GM21447 (cell line): ENCODE data around the gene TP53BP2.
A peak's percentile ranks its signal among the peaks of the same experiment; 100 is the strongest.

ENCODE experiments used
- ATAC-seq: cut with Tn5 transposase; IDR thresholded peaks from one replicate; pipeline ENCODE4 v1.9.1; 2021; ENCODE audit not compliant: unreplicated experiment

Gene TP53BP2

DNA sequence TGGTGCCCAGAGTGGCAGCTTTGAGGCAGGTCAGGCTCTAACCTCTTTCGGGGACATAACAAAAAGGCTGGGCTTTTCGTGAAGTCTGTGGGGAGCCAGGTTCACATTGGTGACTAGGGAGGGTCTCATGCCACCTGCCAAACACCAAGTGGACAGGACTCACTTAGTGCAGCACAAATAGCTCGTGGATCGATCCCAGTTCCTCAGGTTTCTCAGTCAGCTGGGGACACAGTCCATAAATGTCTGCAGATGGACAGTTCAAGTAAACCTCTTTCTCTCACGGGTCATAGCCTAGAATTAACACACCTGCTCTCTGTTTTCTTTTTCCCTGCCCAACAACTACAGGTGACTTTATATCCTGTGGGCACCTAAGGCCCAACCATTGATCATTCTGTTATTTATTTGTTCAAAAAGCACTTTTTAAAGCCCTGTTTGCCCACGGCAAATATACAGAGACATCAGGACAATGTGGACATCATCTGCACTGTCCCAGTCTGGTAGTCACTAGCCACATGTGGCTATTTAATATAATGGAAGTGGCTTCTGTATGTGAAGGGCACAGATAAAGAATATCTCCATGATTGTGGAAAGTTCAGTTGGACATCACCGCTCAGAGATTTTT, 79.9 kb downstream of the TP53BP2 start:
- ATAC-seq: no peak

DNA sequence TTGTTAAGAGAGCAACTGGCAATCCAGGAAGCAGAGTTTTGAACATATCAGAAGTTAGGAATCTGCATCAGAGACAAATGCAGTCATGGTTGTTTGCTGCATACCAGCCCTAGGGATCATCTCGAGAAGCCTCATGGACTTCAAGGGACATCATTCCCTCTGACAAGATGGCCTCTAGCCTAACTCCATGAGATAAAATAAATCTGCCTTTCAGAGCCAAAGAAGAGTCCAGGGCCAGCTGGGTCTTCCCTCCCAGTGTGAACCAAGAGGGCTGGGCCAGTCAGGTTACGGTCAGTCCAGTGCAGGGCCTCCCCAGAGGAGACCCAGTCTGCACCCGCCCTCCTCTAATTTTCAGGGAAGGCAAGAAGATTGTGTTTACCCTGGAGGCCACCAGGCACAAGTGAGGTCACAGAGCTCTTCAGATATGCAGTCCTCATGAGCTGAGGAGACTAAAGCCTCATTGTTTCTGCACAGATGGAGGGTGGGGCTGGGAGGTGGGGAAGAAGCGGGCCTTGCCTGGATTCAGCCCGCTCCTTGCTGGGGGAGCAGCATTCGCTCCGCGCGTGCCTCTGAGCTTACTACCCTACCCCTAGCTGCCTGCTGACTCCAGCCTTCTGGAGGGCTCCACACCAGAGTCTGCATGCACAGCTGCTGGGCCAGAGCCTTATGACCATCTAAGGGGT, 80.6 kb downstream of the TP53BP2 start:
- ATAC-seq: no peak

DNA sequence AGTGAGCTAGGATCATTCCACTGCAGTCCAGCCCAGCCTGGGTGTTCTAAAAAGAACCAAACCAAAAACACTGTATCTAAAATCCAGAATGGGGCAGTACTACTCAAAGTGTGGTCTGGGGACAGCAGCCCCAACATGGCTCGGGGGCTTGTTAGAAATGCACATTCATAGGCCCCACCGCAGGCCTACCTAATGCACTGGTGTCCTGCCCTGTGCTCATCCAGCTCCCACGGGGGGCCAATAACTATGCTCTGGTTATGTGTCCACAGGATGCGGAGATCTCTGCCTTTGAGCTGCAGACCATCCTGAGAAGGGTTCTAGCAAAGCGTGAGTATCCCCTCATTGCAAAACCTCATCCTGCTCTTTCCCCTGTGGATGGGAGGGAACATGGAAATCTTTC, 81.9 kb downstream of the TP53BP2 start:
- ATAC-seq: no peak

DNA sequence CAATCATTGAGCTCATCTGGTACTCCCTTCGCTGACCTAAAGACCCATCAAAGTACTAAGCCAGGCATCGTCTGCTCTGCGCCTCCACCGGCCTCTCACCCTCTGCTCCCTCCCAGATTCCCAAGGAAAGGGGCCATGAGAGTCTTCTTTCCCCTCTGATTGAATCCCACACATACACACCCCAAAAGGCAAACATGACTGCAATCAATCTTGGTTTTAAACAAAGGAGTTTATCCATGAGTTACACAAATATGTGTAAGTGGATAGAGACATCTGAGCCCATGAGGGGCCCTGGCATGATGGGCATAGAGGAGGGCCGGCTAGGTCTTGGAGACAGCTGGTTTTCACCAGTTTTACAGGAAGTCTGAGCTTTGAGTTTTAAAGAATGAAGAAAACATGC, 82.5 kb downstream of the TP53BP2 start:
- ATAC-seq: no peak

DNA sequence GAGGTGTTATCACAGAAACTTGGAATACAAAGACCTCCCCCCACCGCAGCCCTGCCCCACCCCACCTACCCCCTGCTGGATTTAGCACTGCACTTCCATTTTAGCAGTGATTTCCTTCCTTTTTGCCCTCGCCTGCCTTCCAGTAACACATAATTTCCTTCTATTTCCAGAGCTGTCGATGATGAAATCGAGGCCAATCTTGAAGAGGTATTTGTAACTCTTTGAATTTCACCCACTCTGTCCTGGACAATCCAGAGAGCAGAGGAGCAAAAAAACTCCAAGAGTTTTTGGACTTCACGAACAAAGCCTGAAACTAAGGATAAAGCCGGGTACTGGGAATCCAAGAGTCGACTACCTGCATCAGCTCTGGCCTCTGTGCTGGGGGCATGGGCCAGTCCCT, 84.3 kb downstream of the TP53BP2 start:
- ATAC-seq: no peak

DNA sequence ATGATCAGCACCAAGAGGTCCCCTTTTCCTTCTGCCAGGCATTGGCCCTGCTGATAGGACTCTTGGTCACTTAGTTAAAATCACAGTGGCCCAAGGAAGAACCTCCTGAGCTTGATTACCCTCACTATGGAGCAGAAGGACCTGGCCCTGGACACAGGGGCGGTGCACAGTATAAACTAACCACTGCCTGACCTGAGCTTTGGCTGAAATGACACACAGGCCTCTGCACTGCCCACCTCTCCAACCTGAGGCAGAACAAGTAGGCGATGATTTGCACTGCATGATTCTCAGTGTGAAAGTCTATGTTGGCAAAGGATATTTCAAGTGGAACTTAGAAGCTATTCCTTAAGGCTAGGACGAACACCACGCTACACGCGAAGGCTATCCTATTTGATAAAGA, 84.9 kb downstream of the TP53BP2 start:
- ATAC-seq: no peak

DNA sequence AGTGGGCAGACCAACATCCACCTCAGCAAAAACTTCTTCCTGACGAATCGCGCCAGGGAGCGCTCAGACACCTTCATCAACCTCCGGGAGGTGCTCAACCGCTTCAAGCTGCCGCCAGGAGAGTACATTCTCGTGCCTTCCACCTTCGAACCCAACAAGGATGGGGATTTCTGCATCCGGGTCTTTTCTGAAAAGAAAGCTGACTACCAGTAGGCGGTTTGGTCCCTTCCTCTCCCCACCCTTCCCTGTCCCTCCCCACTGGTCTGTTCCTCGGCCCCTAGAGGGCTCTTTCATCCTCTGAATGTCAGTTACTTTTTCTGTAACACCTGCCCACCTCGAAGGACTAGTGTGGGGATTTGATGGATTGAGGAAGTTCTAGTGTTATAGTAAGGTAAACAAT, 86.5 kb downstream of the TP53BP2 start:
- ATAC-seq: no peak

DNA sequence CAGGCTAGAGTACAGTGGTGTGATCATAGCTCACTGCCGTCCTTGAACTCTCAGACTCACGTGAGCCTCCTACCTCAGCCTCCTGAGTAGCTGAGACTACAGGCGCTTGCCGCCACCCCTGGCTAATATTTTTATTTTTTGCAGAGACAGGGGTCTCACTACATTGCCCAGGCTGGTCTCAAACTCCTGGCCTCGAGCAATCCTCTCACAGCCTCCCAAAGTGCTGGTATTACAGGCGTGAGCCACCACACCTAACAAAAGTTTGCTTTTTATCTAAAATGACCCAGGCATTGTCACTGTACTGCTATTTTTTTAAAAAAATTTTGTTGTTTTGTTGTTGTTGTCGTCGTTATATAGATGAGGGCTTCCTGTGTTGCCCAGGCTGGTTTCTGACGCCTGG, 87.0 kb downstream of the TP53BP2 start:
- ATAC-seq: no peak

DNA sequence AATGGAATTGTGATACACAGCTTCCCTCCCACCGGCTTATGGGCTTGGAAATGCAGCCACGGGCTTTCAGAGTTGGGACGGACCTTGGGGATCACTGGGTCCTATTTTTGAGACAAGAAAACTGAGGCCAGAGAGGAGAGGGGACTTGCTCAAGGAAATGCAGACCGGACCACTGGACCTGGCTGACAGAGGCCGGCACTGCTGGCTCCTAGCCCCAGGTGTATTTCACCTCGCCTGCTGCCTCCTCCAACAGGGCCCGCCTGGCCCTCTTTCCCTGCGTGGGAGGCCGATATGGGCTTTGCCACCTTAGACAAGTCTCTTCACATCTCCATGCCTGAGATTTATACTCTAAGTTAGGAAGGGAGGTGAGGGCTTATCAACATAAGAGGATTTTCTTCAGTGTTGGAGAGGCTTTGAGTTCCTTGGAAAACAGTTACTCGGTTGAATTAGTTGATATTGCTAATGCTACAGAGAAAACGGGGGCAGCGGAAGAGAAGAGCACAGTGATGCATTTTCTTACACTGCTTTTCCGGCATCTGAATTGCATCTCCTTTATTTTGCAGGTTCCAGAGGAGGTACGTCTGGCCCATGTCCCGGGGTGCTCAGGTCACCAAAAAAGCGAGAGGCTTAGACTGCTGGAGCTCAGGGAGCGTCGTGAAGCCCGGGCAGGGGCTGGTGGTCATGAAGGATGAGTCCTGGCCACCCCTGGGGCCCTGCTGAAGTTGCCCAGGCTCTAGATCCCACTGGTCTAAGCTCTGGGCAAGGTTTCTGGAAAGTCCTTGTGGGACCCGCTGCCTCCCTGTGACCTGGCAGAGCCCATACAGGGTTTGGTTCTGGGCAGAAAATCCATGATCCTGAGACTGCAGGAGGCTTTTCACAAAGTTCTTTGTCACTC, 88.7 kb downstream of the TP53BP2 start:
- no peak for ATAC-seq

DNA sequence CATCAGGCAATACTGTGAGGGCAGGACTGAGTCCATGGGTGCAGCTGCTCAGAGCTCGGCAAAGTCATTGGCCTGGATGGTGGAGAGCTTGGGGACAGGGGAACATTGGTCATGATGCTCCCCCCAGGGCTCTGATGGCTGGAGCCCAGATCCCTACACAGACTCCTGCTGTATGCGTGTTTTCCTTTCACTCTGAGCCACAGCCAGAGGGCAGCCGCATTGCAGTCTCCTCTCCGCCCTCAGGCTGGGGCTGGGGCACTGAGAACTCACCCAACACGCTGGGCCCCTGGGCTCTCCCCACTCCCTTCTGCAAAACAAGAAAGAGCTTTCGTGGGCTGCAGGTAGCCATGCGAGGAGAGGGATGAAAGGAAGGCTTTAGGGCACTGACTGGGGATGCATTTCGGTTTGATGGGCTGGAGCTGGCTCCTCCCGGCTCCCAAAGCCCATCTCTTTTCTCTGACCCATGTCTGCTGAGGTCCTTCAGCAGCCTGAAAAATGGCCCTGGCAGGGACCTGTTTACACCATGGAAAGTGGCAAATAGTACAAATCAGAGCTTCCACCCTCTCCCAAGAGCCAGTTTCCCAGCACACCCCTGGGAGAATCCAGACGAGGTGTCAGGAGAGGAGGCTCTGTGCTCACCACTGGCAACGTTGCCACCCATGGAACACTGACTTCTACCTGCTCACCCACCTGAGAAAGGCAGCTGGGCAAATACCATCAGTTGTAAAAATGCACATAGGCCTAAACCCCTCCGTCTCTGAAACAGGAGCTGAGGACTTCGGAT, 89.6 kb downstream of the TP53BP2 start:
- no peak for ATAC-seq

DNA sequence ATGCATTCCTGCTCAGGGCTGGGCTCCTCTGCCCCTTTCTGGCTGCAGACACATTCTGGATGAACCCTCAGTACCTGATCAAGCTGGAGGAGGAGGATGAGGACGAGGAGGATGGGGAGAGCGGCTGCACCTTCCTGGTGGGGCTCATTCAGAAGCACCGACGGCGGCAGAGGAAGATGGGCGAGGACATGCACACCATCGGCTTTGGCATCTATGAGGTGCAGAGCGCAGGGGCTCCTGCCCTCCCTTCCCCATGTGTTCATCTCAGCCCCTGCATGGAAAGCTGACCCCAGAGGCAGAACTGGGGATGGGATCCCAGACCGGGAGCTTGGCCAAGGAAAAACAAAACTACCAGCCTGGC, 90.3 kb downstream of the TP53BP2 start:
- ATAC-seq: no peak

DNA sequence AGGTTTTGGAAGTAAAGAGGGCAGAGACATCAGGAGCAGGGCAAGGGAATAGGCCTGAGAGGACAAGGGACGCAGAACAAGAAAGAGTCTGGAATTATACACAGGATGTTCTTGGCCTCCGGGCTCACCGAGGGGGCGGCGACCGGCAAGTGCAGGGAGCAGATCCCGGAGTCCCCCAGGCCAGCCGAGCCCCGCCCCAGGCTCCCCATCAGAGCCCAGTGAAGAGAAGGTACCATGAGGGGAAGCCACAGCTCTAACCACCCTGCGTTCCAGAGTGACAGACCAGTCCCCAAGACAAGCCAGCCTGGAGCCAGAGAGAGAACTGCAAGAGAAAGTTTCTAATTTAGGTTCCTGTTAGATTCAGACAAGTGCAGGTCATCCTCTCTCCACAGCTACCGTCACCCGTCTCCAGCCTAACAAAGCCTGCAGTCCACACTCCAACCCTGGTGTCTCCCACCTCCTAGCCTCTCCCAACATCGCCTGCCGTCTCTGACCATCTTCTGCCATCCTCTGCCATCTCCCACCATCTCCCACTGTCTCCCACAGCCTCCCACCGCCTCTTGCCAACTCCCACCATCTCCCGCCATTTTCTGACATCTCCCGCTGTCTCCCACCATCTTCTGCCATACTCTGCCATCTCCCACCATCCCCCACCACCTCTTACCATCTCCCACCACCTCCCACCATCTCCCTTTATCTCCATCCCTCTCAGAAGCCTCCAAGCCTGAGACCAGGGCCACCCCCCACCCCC, 90.9 kb downstream of the TP53BP2 start:
- no peak for ATAC-seq

DNA sequence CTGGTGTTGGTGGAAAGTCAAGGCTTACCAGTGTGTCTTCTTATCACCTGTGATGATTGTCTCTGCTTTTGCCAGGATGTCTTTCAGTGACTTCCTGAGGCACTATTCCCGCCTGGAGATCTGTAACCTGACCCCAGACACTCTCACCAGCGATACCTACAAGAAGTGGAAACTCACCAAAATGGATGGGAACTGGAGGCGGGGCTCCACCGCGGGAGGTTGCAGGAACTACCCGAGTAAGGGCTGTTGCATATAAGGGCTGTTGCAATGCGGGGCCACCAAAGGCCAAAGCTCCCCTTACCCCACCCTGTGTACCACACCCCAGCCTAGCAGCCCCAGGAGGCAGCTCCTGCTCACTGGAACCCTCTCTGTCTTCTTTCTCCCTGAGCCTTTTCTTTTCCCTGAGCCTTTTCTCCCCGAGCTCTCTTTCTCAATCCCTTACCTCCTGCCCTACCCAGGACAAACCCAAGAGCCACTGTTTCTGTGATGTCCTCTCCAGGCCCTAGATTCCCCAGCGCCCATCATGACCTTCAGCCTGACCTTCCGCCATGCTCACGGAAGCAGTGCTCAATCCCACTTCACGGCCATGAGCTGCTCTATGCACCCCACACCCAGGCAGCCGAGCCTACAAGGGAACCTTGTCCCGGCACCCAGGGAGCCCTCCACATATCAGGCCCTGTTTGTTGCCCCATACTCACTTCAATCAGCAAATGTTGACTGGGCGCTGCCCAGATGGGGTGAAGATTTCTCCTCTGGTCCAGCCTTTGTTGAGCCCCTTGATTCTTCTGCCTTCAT, 92.8 kb downstream of the TP53BP2 start:
- no peak for ATAC-seq

DNA sequence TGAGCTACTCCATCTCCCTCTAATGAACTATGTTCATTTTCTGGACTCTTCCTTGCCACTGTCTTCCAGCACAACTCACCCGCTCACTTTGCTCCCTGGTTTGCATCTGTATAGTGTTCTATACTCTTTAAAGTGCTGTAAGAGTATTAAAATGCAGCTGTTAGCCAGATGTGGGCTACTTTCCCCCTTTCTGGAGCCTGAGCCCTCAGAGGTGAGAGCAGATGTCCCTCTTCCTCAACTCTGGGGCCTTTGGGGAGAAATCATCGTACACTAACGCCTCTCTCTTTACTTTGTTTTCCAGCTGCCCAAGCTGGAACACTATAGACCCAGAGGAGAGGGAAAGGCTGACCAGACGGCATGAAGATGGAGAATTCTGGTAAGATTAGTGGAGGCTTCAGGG, 94.1 kb downstream of the TP53BP2 start:
- ATAC-seq: no peak

DNA sequence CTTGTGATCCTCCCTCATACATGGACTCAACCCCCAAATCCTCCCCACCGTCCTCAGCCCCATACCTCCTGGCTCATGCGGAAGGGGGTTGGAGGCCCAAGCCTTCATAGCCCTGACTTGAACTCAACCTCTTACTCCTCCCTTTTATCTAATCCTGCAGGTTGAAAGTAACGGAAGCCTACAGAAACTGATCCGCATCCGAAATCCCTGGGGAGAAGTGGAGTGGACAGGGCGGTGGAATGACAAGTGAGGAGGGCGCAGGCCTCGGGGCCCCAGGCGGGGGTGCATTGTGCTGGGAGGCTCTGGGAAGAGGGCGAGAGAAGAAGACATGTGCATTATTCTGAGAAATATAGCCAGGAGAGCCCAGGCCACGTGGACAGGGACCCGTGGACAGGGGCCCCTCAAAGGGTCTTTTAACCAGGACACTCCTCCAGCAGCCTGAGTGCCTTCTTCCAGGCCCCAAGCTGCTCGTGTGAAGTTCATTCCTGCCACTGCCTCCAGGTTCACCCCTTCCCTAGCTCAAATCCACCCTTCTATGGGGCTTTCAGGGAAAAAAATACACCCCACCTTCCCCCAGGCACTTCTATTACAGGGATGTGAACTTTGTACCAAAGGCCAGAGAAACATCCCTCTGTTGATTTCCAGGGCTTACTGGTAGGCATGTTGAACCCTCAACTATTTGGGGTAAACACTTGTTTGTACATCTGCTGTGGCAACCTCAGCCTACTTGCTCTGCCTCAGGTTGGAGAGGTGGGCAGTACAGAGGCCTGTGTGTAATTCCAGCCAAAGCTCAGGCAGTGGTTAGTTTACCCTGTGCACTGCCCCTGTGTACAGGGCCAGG, 94.8 kb downstream of the TP53BP2 start:
- no peak for ATAC-seq

DNA sequence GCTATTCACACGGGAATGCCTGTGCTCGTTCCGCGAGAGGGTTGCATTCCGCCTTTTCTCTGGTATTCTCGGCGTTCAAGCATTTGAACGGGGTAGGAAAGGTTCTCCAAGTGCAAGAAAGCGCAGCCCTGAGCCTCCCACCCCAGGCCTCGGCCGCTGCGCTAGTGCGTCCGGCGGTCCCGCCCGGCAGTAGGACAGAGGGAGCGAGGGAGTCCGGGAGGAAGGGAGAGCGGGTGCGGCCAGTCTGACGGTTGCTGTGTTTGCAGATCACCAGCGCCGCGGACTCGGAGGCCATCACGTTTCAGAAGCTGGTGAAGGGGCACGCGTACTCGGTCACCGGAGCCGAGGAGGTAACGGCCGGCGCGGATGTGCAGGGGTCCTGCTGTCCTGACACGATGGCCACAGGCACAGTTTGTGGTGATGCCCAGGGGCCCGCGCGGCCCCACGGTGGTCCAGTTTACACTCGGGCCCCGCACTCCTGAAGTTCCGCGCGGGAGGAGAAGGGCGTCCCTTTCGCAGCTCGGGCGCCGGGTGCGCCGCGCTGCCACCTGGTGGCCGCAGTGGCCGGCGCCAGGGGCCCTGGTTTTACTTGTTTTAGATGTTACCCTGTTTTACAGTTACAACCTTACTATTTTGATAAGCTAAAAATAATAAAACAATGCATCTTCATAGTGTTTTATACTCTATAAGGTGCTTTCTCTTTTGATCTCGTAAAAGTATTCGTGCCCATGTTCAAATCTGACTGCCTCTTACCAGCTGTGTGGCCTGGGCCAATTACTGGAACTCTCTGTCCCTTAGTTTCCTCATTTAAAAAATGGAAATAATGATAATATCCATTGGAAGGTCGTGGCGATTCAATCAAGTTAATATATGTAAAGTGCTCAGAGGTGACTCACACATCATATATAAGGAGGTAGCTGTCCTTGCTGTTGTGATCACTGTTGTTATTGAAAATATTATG, 96.7 kb downstream of the TP53BP2 start:
- ATAC-seq: peak; percentile 72

DNA sequence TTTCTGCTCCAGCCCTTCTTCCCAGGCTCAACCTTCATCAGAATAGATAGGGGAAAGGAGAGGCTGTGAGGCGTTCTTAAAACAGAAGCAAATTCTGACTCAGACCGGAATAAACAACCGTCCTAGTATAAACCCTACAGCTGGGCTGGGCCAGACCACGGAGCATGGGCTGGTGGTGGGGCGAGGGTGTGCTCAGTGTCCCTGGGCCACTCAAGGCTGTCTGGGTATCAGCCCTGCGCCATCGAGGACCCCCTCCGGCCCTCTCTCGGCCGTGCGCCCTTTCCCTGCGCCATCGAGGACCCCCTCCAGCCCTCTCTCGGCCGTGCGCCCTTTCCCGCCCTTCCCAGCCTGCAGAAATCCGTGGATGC, 97.4 kb downstream of the TP53BP2 start:
- ATAC-seq: peak; percentile 55

DNA sequence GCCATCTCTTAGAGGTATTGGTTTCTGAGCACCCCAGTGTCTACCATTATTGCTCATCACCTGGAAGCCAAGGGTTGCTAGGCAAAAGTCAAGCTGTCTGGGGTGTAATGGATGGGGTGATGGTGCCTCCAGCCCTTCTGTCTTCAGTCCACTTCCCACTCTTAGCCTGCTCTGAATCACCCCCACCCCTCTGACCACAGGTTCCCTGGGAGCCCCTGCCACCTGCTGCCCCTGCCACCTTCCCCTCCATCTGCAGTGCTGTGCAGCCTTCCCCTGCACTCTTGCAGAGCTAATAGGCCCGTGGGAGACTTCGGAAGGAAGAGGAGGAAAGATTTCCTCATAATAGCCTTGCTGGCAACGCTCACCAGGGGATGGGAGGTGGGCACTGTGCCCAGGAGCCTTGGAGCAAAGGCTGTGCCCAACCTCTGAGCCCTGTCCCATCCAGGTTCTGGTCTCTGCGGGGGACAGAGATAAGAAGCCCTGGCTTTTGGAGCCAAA, 97.9 kb downstream of the TP53BP2 start:
- ATAC-seq: no peak
